ENCODE results near the gene USP38.

Gene USP38

GRCh38 chr4:143253166-143253565 is 68.4 kb downstream of the USP38 start:
- Histone ChIP-seq H3K4me1 (no peaks in the 10 kb centered on the region), H3K4me3 (ENCODE audit: low read depth, low read length) (no peak overlapping the region), H3K36me3 (ENCODE audit: control insufficient read depth, insufficient read depth, low read length) (no peaks in the 10 kb centered on the region), H3K27me3 (ENCODE audit: control insufficient read depth, insufficient read depth, low read length) (no peaks in the 10 kb centered on the region), H3K79me2 (no peaks in the 10 kb centered on the region), H2AFZ (no peak overlapping the region), H3K9me3 (ENCODE audit: control insufficient read depth, low read length) (no peaks in the 10 kb centered on the region), H3K27ac (no peak overlapping the region), H3K9ac (no peak overlapping the region), H3K4me2 (ENCODE audit: low read length) (no peak overlapping the region)
- no peak for TF ChIP-seq CTCF (IDR thresholded peaks at IDR 0.05)

- no peak overlapping the region for H2AFZ ChIP-seq
- no peak overlapping the region for H3K9ac ChIP-seq
- no peaks in the 10 kb centered on the region for H3K79me2 ChIP-seq
- H3K4me3 ChIP-seq (ENCODE audit: low read depth, low read length) = no peak overlapping the region
- H3K9me3 ChIP-seq (ENCODE audit: control insufficient read depth, low read length) = no peaks in the 10 kb centered on the region
- no peak for TF ChIP-seq CTCF (IDR thresholded peaks at IDR 0.05)
- no peak overlapping the region for H3K27ac ChIP-seq
- H3K4me2 ChIP-seq (ENCODE audit: low read length) = no peak overlapping the region
- H3K27me3 ChIP-seq (ENCODE audit: control insufficient read depth, insufficient read depth, low read length) = no peaks in the 10 kb centered on the region
- no peaks in the 10 kb centered on the region for H3K4me1 ChIP-seq
- no peaks in the 10 kb centered on the region for H3K36me3 ChIP-seq (ENCODE audit: control insufficient read depth, insufficient read depth, low read length)
Observed at GRCh38 chr4:143254491-143255226, 69.9 kb downstream of the USP38 start.

- no peaks in the 10 kb centered on the region for H3K9me3 ChIP-seq (ENCODE audit: control insufficient read depth, low read length)
- H3K36me3 ChIP-seq (ENCODE audit: control insufficient read depth, insufficient read depth, low read length) = no peaks in the 10 kb centered on the region
- H3K4me3 ChIP-seq (ENCODE audit: low read depth, low read length) = no peak overlapping the region
- no peak for TF ChIP-seq CTCF (IDR thresholded peaks at IDR 0.05)
- no peaks in the 10 kb centered on the region for H3K27me3 ChIP-seq (ENCODE audit: control insufficient read depth, insufficient read depth, low read length)
- H2AFZ ChIP-seq = no peak overlapping the region
- H3K79me2 ChIP-seq = no peaks in the 10 kb centered on the region
- H3K27ac ChIP-seq = no peak overlapping the region
- H3K9ac ChIP-seq = no peak overlapping the region
- no peak overlapping the region for H3K4me2 ChIP-seq (ENCODE audit: low read length)
- no peaks in the 10 kb centered on the region for H3K4me1 ChIP-seq
Observed at GRCh38 chr4:143256456-143256855, 71.7 kb downstream of the USP38 start.

- no peak overlapping the region for H3K9ac ChIP-seq
- TF ChIP-seq CTCF (IDR thresholded peaks at IDR 0.05) = no peak
- H3K4me2 ChIP-seq (ENCODE audit: low read length) = no peak overlapping the region
- H3K4me3 ChIP-seq (ENCODE audit: low read depth, low read length) = no peak overlapping the region
- no peak overlapping the region for H2AFZ ChIP-seq
- no peaks in the 10 kb centered on the region for H3K36me3 ChIP-seq (ENCODE audit: control insufficient read depth, insufficient read depth, low read length)
- H3K79me2 ChIP-seq = no peaks in the 10 kb centered on the region
- H3K4me1 ChIP-seq = no peaks in the 10 kb centered on the region
- H3K27ac ChIP-seq = no peak overlapping the region
- H3K9me3 ChIP-seq (ENCODE audit: control insufficient read depth, low read length) = no peaks in the 10 kb centered on the region
- H3K27me3 ChIP-seq (ENCODE audit: control insufficient read depth, insufficient read depth, low read length) = no peaks in the 10 kb centered on the region
Observed at GRCh38 chr4:143257356-143257755, 72.6 kb downstream of the USP38 start.

- Histone ChIP-seq H3K36me3 (ENCODE audit: control insufficient read depth, insufficient read depth, low read length) (no peaks in the 10 kb centered on the region), H3K4me1 (no peaks in the 10 kb centered on the region), H3K9ac (no peak overlapping the region), H3K4me2 (ENCODE audit: low read length) (no peak overlapping the region), H3K79me2 (no peaks in the 10 kb centered on the region), H3K9me3 (ENCODE audit: control insufficient read depth, low read length) (no peaks in the 10 kb centered on the region), H3K27me3 (ENCODE audit: control insufficient read depth, insufficient read depth, low read length) (no peaks in the 10 kb centered on the region), H2AFZ (no peak overlapping the region), H3K4me3 (ENCODE audit: low read depth, low read length) (no peak overlapping the region), H3K27ac (no peak overlapping the region)
- no peak for TF ChIP-seq CTCF (IDR thresholded peaks at IDR 0.05)
Observed at GRCh38 chr4:143260750-143261149, 76.0 kb downstream of the USP38 start.

All from parathyroid adenoma (tissue), 2 donors.